ENCODE data around the gene CARS2. TPM values are rescaled to one million over a fixed set of nuclear protein-coding genes. Genes with fewer than 3 reads are reported as not detected.

CARS2 gene
- total RNA-seq, 1 experiment from 2014 or later = 31.9 TPM

DNA sequence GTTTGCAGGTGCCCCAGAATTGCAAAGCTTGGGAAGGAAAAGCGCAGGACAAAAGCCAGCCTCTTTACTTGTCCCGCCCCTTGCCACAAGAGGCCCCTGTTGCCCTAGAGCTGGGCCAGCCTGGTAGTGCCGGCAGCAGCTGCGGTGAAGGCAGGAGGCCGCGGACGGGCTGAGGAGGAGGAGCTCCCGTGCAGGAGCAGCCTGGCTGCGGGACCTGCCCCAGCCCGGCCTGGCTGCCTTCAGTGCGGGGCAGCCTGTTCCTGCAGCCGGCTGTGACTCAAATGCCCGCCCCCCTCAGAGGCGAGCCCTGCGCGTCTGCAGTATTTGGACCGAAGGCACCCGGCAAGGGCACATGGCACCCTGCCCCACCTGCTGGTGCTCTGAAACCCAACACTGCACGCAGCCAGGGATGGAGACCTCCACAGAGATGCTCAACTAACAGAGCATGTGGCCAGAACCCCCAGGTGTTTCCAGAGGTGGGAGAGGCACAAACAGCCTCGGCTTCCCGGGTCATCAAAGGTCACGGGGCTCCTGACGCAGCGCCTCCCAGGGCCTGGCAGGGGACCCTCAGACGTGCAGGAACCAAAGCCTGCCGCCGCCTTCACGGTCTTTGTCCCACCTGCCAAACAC is 60.9 kb downstream of the CARS2 start:
- no peaks in the 10 kb centered on the region for H3K36me3 ChIP-seq (ENCODE audit: control insufficient read depth, insufficient read depth, low read length)
- no peak overlapping the region for H3K27ac ChIP-seq (ENCODE audit: low read length)
- no peaks in the 10 kb centered on the region for H3K4me1 ChIP-seq (ENCODE audit: control insufficient read depth, insufficient read depth, low read length)
- no peaks in the 10 kb centered on the region for H3K9me3 ChIP-seq (ENCODE audit: control insufficient read depth, insufficient read depth, low read depth, low read length)
- DNase-seq (ENCODE audit: low read depth, low spot score) (no peak), ATAC-seq (peak; percentile 82)
- no TSS peak for BruUV-seq (replicated peaks)
- no peak overlapping the region for H3K4me3 ChIP-seq (ENCODE audit: low read depth in 2 of 2, low read length in 2 of 2)
- TF ChIP-seq SIN3A (IDR thresholded peaks at IDR 0.05; ENCODE audit: borderline replicate concordance, insufficient read depth, low read depth, low read length) (no peak), TCF7L2 (IDR thresholded peaks at IDR 0.05; ENCODE audit: low read depth, low read length) (no peak), REST (IDR thresholded peaks at IDR 0.05; ENCODE audit: insufficient read depth in 1 of 2, low read depth in 2 of 2, low read length in 1 of 2) (no peak), POLR2AphosphoS5 (IDR thresholded peaks at IDR 0.05; ENCODE audit: low read depth, low read length) (no peak)
- TF ChIP-seq, protein P1, sequence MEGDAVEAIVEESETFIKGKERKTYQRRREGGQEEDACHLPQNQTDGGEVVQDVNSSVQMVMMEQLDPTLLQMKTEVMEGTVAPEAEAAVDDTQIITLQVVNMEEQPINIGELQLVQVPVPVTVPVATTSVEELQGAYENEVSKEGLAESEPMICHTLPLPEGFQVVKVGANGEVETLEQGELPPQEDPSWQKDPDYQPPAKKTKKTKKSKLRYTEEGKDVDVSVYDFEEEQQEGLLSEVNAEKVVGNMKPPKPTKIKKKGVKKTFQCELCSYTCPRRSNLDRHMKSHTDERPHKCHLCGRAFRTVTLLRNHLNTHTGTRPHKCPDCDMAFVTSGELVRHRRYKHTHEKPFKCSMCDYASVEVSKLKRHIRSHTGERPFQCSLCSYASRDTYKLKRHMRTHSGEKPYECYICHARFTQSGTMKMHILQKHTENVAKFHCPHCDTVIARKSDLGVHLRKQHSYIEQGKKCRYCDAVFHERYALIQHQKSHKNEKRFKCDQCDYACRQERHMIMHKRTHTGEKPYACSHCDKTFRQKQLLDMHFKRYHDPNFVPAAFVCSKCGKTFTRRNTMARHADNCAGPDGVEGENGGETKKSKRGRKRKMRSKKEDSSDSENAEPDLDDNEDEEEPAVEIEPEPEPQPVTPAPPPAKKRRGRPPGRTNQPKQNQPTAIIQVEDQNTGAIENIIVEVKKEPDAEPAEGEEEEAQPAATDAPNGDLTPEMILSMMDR (IDR thresholded peaks at IDR 0.05) = no peak; the same call in 1 of the 2 replicates
- POLR2A ChIA-PET = no interaction called here
- CTCF ChIA-PET = no interaction called here
- in situ Hi-C loops (cut with HindIII; ENCODE audit: low pct_unique_long_range_greater_than_20kb, low sequenced_read_pairs) (no loop called here), intact Hi-C loops (cut with micrococcal nuclease; ENCODE audit: unreplicated experiment) (no loop called here)
- no peaks in the 10 kb centered on the region for H3K27me3 ChIP-seq (ENCODE audit: control insufficient read depth, insufficient read depth, low read length)

DNA sequence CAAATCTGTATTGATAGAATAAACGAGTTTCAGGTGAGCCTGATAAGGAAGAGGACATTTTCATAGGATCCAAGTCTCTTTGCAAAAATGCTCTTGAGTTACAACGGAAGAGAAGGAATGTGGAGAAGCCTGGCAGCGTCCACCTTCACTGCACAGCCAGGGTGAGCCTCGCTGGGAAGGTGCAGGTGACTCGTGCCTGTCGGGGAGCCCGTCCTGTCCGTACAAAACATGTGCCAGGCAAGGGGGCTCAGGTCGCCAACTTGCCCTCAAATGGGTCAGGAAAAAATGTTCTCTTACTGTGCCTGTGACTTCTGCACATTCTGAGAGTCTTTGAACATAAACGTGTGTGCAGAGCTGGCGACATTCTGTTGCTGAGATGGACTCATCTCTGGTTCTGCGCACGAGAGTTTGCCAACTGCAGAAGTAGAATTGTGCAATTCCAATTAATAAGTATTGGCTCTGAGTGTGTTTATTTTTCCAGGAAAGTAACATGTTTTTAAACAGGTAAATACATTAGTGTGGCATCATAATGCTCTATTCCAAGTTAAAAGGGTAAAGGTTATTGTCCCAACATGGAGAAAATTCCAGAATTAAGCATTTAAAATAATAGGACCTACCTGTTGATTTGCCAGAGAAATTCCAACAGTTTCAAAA is 62.0 kb downstream of the CARS2 start:
- ChIA-PET POLR2A (no interaction called here), CTCF (no interaction called here)
- no peak overlapping the region for H3K4me3 ChIP-seq (ENCODE audit: low read depth in 2 of 2, low read length in 2 of 2)
- BruUV-seq (replicated peaks) = no TSS peak
- H3K9me3 ChIP-seq (ENCODE audit: control insufficient read depth, insufficient read depth, low read depth, low read length) = no peaks in the 10 kb centered on the region
- H3K27me3 ChIP-seq (ENCODE audit: control insufficient read depth, insufficient read depth, low read length) = no peaks in the 10 kb centered on the region
- TF ChIP-seq POLR2AphosphoS5 (IDR thresholded peaks at IDR 0.05; ENCODE audit: low read depth, low read length) (no peak), SIN3A (IDR thresholded peaks at IDR 0.05; ENCODE audit: borderline replicate concordance, insufficient read depth, low read depth, low read length) (no peak), TCF7L2 (IDR thresholded peaks at IDR 0.05; ENCODE audit: low read depth, low read length) (no peak), REST (IDR thresholded peaks at IDR 0.05; ENCODE audit: insufficient read depth in 1 of 2, low read depth in 2 of 2, low read length in 1 of 2) (no peak)
- TF ChIP-seq, protein P1 (IDR thresholded peaks at IDR 0.05) = no peak
- no peak for ATAC-seq
- in situ Hi-C loops (cut with HindIII; ENCODE audit: low pct_unique_long_range_greater_than_20kb, low sequenced_read_pairs) (no loop called here), intact Hi-C loops (cut with micrococcal nuclease; ENCODE audit: unreplicated experiment) (no loop called here)
- no peak overlapping the region for H3K27ac ChIP-seq (ENCODE audit: low read length)
- no peaks in the 10 kb centered on the region for H3K4me1 ChIP-seq (ENCODE audit: control insufficient read depth, insufficient read depth, low read length)
- DNase-seq (ENCODE audit: low read depth, low spot score) = no peak
- H3K36me3 ChIP-seq (ENCODE audit: control insufficient read depth, insufficient read depth, low read length) = no peaks in the 10 kb centered on the region
